ENCODE data around the gene HCAR3. TPM values are rescaled to one million over a fixed set of nuclear protein-coding genes. Genes with fewer than 3 reads are reported as not detected.
A peak's percentile ranks its signal among the peaks of the same experiment; 100 is the strongest.
"Not testable (repeated sequence)": the region's sequence is repeated elsewhere in the genome, so short reads cannot be mapped to it uniquely, and the experiment has no call there.

HCAR3 gene
- total and polyA plus RNA-seq, 2 of the 13 experiments (the other 11 are each of a cell fraction or from before 2014, with no cell fraction given), result 0.11 to 12.8 TPM

DNA sequence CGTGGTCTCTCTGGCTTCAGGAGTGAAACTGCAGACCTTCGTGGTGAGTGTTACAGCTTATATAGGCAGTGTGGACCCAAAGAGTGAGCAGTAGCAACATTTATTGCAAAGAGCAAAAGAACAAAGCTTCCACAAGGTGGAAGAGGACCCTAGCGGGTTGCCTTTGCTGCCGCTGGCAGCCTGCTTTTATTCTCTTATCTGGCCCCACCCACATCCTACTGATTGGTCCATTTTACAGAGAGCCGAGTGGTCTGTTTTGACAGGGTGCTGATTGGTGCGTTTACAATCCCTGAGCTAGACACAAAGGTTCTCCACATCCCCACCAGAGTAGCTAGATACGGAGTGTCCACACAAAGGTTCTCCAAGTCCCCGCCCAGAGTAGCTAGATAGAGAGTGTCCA, 40.6 kb downstream of the HCAR3 start:
- WGBS (ENCODE audit: low lambda C conversion rate), result 96% methylated on average over 5 of the region's 8 CpGs
- CTCF ChIA-PET (ENCODE audit: low intra/inter-chr PET ratio, low total read pairs); H3K9ac ChIP-seq (ENCODE audit: insufficient read depth, low read depth, low read length); H4K20me1 ChIP-seq (ENCODE audit: insufficient read depth, low read length); BruUV-seq (replicated peaks); H3K79me2 ChIP-seq (ENCODE audit: insufficient read depth, low read length); H2AFZ ChIP-seq (ENCODE audit: low read length); H3K27ac ChIP-seq (ENCODE audit: extremely low read length, insufficient read depth, low read length); H3K4me3 ChIP-seq (replicated peaks in 1 of 3; ENCODE audit: insufficient read depth in 1 of 3, low read depth in 2 of 3, low read length in 3 of 3); H3K4me2 ChIP-seq (ENCODE audit: low read depth, low read length); FAIRE-seq; in situ Hi-C loops (cut with HindIII; ENCODE audit: extremely low pct_ligation_motif_present, low pct_unique_long_range_greater_than_20kb); ATAC-seq; H3K9me3 ChIP-seq (ENCODE audit: low read length); H3K36me3 ChIP-seq (replicated peaks in 1 of 2; ENCODE audit: control insufficient read depth in 1 of 2, insufficient read depth in 2 of 2, low read length in 2 of 2); H3K27me3 ChIP-seq (ENCODE audit: control insufficient read depth in 1 of 2, insufficient read depth in 2 of 2, low read length in 2 of 2); POLR2A ChIA-PET: not testable (repeated sequence)
- intact Hi-C loops (cut with micrococcal nuclease; ENCODE audit: unreplicated experiment), result loop anchor here (10.0 kb wide), 1 partner anchor 49 kb away; no protein-coding TSS in a partner anchor
- TF ChIP-seq NFYB (CRISPR knock-in tag; IDR thresholded peaks at IDR 0.05) (peak; percentile 58), NFYC (CRISPR knock-in tag; IDR thresholded peaks at IDR 0.05) (0 out of 2 replicates have a peak, but pooled peaks have one; percentile 14)
- TF ChIP-seq, protein P1, sequence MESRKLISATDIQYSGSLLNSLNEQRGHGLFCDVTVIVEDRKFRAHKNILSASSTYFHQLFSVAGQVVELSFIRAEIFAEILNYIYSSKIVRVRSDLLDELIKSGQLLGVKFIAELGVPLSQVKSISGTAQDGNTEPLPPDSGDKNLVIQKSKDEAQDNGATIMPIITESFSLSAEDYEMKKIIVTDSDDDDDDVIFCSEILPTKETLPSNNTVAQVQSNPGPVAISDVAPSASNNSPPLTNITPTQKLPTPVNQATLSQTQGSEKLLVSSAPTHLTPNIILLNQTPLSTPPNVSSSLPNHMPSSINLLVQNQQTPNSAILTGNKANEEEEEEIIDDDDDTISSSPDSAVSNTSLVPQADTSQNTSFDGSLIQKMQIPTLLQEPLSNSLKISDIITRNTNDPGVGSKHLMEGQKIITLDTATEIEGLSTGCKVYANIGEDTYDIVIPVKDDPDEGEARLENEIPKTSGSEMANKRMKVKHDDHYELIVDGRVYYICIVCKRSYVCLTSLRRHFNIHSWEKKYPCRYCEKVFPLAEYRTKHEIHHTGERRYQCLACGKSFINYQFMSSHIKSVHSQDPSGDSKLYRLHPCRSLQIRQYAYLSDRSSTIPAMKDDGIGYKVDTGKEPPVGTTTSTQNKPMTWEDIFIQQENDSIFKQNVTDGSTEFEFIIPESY (CRISPR knock-in tag; IDR thresholded peaks at IDR 0.05), result peak; percentile 89
- peak; percentile 23 for DNase-seq (ENCODE audit: low spot score)
- peaks cover 44% of the 10 kb centered on the region for H3K4me1 ChIP-seq (ENCODE audit: insufficient read depth, low read length)

DNA sequence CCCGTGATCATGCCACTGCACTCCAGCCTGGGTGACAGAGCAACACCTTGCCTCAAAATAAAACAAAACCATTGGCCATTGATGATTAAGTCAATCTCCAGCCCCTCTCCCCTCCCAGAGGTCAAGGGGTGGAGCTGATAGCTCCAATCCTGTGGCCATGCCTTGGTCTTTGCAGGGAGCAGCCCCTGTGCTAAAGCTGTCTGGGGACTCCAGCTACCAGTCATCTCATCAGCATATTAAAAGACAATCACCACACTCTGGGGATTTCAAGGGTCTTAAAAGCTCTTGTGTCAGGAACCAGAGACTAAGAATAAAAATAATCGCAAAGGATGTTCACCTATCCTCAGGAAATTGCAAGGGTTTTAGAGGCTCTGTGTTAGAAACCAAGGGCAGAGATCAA, 44.1 kb downstream of the HCAR3 start:
- Histone ChIP-seq H3K36me3 (replicated peaks in 1 of 2; ENCODE audit: control insufficient read depth in 1 of 2, insufficient read depth in 2 of 2, low read length in 2 of 2) (no peaks in the 10 kb centered on the region), H3K79me2 (ENCODE audit: insufficient read depth, low read length) (no peaks in the 10 kb centered on the region), H3K4me3 (replicated peaks in 1 of 3; ENCODE audit: insufficient read depth in 1 of 3, low read depth in 2 of 3, low read length in 3 of 3) (no peak overlapping the region), H3K9me3 (ENCODE audit: low read length) (no peaks in the 10 kb centered on the region), H3K9ac (ENCODE audit: insufficient read depth, low read depth, low read length) (no peak overlapping the region), H4K20me1 (ENCODE audit: insufficient read depth, low read length) (no peaks in the 10 kb centered on the region), H3K4me1 (ENCODE audit: insufficient read depth, low read length) (peaks cover 29% of the 10 kb centered on the region), H3K4me2 (ENCODE audit: low read depth, low read length) (no peak overlapping the region), H3K27ac (ENCODE audit: extremely low read length, insufficient read depth, low read length) (no peak overlapping the region), H2AFZ (ENCODE audit: low read length) (no peak overlapping the region), H3K27me3 (ENCODE audit: control insufficient read depth in 1 of 2, insufficient read depth in 2 of 2, low read length in 2 of 2) (no peaks in the 10 kb centered on the region)
- ChIA-PET POLR2A (no interaction called here), CTCF (ENCODE audit: low intra/inter-chr PET ratio, low total read pairs) (no interaction called here)
- DNase-seq (ENCODE audit: low spot score), result no peak
- BruUV-seq (replicated peaks), result no TSS peak
- in situ Hi-C loops (cut with HindIII; ENCODE audit: extremely low pct_ligation_motif_present, low pct_unique_long_range_greater_than_20kb) (no loop called here), intact Hi-C loops (cut with micrococcal nuclease; ENCODE audit: unreplicated experiment) (loop anchor here (10.0 kb wide), 1 partner anchor 52 kb away; no protein-coding TSS in a partner anchor)
- no peak for ATAC-seq
- FAIRE-seq, result no peak
- WGBS (ENCODE audit: low lambda C conversion rate), result 95% methylated on average over 1 of the region's 2 CpGs
- TF ChIP-seq ZNF816 (CRISPR knock-in tag; IDR thresholded peaks at IDR 0.05; ENCODE audit: borderline replicate concordance) (no peak), DNMT1 (CRISPR knock-in tag; IDR thresholded peaks at IDR 0.05) (no peak)
